ENCODE results near the gene ARID1A. TPM values are rescaled to one million over a fixed set of nuclear protein-coding genes. Genes with fewer than 3 reads are reported as not detected.

The ARID1A gene
- total and polyA plus RNA-seq, 2 experiments from 2014 or later = 50.0 to 104 TPM

DNA sequence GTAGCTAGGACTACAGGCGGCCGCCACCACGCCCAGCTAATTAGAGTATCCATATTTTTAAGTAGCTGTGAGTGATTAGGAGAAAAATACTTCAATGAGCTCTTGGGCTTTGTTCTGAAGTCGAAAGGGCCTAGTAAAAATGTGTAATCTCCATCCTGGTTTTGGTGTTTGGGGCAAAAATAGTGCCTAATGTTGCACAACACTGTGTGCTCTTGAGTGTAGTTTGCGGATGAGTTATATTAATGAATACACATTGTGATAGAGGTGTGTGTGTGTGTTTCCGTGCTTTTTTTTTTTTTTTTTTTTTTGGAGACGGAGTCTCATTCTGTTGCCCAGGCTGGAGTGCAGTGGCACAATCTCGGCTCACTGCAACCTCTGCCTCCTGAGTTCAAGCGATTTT, 6.3 kb upstream of the ARID1A start (continued):
- TF ChIP-seq, protein P1, sequence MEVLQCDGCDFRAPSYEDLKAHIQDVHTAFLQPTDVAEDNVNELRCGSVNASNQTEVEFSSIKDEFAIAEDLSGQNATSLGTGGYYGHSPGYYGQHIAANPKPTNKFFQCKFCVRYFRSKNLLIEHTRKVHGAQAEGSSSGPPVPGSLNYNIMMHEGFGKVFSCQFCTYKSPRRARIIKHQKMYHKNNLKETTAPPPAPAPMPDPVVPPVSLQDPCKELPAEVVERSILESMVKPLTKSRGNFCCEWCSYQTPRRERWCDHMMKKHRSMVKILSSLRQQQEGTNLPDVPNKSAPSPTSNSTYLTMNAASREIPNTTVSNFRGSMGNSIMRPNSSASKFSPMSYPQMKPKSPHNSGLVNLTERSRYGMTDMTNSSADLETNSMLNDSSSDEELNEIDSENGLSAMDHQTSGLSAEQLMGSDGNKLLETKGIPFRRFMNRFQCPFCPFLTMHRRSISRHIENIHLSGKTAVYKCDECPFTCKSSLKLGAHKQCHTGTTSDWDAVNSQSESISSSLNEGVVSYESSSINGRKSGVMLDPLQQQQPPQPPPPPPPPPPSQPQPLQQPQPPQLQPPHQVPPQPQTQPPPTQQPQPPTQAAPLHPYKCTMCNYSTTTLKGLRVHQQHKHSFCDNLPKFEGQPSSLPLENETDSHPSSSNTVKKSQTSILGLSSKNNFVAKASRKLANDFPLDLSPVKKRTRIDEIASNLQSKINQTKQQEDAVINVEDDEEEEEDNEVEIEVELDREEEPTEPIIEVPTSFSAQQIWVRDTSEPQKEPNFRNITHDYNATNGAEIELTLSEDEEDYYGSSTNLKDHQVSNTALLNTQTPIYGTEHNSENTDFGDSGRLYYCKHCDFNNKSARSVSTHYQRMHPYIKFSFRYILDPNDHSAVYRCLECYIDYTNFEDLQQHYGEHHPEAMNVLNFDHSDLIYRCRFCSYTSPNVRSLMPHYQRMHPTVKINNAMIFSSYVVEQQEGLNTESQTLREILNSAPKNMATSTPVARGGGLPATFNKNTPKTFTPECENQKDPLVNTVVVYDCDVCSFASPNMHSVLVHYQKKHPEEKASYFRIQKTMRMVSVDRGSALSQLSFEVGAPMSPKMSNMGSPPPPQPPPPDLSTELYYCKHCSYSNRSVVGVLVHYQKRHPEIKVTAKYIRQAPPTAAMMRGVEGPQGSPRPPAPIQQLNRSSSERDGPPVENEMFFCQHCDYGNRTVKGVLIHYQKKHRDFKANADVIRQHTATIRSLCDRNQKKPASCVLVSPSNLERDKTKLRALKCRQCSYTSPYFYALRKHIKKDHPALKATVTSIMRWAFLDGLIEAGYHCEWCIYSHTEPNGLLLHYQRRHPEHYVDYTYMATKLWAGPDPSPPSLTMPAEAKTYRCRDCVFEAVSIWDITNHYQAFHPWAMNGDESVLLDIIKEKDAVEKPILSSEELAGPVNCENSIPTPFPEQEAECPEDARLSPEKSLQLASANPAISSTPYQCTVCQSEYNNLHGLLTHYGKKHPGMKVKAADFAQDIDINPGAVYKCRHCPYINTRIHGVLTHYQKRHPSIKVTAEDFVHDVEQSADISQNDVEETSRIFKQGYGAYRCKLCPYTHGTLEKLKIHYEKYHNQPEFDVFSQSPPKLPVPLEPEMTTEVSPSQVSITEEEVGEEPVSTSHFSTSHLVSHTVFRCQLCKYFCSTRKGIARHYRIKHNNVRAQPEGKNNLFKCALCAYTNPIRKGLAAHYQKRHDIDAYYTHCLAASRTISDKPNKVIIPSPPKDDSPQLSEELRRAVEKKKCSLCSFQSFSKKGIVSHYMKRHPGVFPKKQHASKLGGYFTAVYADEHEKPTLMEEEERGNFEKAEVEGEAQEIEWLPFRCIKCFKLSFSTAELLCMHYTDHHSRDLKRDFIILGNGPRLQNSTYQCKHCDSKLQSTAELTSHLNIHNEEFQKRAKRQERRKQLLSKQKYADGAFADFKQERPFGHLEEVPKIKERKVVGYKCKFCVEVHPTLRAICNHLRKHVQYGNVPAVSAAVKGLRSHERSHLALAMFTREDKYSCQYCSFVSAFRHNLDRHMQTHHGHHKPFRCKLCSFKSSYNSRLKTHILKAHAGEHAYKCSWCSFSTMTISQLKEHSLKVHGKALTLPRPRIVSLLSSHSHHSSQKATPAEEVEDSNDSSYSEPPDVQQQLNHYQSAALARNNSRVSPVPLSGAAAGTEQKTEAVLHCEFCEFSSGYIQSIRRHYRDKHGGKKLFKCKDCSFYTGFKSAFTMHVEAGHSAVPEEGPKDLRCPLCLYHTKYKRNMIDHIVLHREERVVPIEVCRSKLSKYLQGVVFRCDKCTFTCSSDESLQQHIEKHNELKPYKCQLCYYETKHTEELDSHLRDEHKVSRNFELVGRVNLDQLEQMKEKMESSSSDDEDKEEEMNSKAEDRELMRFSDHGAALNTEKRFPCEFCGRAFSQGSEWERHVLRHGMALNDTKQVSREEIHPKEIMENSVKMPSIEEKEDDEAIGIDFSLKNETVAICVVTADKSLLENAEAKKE (CRISPR knock-in tag; IDR thresholded peaks at IDR 0.05) = no peak
- TF ChIP-seq, protein P2, sequence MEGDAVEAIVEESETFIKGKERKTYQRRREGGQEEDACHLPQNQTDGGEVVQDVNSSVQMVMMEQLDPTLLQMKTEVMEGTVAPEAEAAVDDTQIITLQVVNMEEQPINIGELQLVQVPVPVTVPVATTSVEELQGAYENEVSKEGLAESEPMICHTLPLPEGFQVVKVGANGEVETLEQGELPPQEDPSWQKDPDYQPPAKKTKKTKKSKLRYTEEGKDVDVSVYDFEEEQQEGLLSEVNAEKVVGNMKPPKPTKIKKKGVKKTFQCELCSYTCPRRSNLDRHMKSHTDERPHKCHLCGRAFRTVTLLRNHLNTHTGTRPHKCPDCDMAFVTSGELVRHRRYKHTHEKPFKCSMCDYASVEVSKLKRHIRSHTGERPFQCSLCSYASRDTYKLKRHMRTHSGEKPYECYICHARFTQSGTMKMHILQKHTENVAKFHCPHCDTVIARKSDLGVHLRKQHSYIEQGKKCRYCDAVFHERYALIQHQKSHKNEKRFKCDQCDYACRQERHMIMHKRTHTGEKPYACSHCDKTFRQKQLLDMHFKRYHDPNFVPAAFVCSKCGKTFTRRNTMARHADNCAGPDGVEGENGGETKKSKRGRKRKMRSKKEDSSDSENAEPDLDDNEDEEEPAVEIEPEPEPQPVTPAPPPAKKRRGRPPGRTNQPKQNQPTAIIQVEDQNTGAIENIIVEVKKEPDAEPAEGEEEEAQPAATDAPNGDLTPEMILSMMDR (conservative IDR thresholded peaks at IDR 0.05; ENCODE audit: low read depth in 2 of 2) = no peak
- no peak for TF ChIP-seq CREB1 (CRISPR knock-in tag; IDR thresholded peaks at IDR 0.05; ENCODE audit: low read depth)
- no peak for TF ChIP-seq ZNF331 (CRISPR knock-in tag; IDR thresholded peaks at IDR 0.05; ENCODE audit: low read depth)

DNA sequence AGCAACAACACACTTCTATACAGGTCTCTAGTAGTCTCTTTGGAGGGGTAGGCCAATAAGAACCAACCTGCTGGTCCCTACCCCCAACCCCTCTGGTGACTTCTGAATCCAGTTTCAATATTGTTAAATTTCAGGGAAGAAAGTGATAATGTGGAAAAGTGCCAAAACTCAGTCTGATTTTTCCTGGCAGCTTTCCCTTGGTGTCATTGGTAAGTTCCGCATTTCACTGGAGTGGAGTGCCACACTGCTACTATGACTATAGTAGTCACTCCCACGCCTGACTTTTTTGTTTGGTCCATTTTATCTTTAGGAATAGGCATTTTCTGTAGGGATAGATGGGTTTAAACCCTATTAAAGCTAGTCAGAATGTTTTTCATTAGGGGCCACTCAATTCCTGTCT, 5.7 kb upstream of the ARID1A start:
- Mint-ChIP-seq H3K27ac (no peak overlapping the region), H3K27me3 (ENCODE audit: insufficient read depth, low read depth, poor library complexity) (peaks cover 11% of the 10 kb centered on the region), H3K36me3 (ENCODE audit: low read depth) (no peaks in the 10 kb centered on the region), H3K4me1 (peaks cover 22% of the 10 kb centered on the region), H3K9me3 (peaks cover 24% of the 10 kb centered on the region; the same call in 2 of the 3 replicates), H3K4me3 (no peak overlapping the region)
- Histone ChIP-seq H3K27ac (ENCODE audit: low read depth) (no peak overlapping the region), H3K27me3 (ENCODE audit: insufficient read depth) (peaks cover 13% of the 10 kb centered on the region), H3K4me1 (ENCODE audit: insufficient read depth) (peaks cover 21% of the 10 kb centered on the region), H3K4me2 (no peak overlapping the region), H3K4me3 (no peak overlapping the region), H3K9me2 (ENCODE audit: insufficient read depth) (no peaks in the 10 kb centered on the region), H2AFZ (no peak overlapping the region), H3K79me2 (replicated peaks; ENCODE audit: insufficient read depth) (no peaks in the 10 kb centered on the region), H3K36me3 (ENCODE audit: insufficient read depth) (no peaks in the 10 kb centered on the region), H4K20me1 (replicated peaks; ENCODE audit: insufficient read depth) (no peaks in the 10 kb centered on the region), H3F3A (replicated peaks; ENCODE audit: low read depth) (no peaks in the 10 kb centered on the region)
- DNase-seq (ENCODE audit: low spot score) = no peak
- no peak for ATAC-seq
- no peak for TF ChIP-seq NANOG (IDR thresholded peaks at IDR 0.05; ENCODE audit: borderline replicate concordance)
- TF ChIP-seq ZNF114 (CRISPR knock-in tag; IDR thresholded peaks at IDR 0.05) = no peak
- TF ChIP-seq JUNB (IDR thresholded peaks at IDR 0.05; ENCODE audit: unreplicated experiment) = no peak
- no peak for TF ChIP-seq EZH2phosphoT487 (IDR thresholded peaks at IDR 0.05; ENCODE audit: unreplicated experiment)
- TF ChIP-seq, protein P3, sequence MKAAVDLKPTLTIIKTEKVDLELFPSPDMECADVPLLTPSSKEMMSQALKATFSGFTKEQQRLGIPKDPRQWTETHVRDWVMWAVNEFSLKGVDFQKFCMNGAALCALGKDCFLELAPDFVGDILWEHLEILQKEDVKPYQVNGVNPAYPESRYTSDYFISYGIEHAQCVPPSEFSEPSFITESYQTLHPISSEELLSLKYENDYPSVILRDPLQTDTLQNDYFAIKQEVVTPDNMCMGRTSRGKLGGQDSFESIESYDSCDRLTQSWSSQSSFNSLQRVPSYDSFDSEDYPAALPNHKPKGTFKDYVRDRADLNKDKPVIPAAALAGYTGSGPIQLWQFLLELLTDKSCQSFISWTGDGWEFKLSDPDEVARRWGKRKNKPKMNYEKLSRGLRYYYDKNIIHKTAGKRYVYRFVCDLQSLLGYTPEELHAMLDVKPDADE (IDR thresholded peaks at IDR 0.05) = no peak
- no peak for TF ChIP-seq ZNF331 (CRISPR knock-in tag; IDR thresholded peaks at IDR 0.05; ENCODE audit: low read depth)
- TF ChIP-seq CREB1 (CRISPR knock-in tag; IDR thresholded peaks at IDR 0.05; ENCODE audit: low read depth) = no peak

Data from GM23338 (cell line).